GM18519 (cell line): Measurements from ENCODE around the gene SULT1E1.

Source experiments
- ATAC-seq: cut with Tn5 transposase; IDR thresholded peaks from one replicate; pipeline ENCODE4 v1.9.1; 2021; ENCODE audit warnings: mild to moderate bottlenecking, moderate library complexity; ENCODE audit not compliant: unreplicated experiment, low FRiP score

The SULT1E1 gene

GRCh38 chr4:69811166-69811565, 48.8 kb downstream of the SULT1E1 start:
- no peak for ATAC-seq

GRCh38 chr4:69800599-69800998, 59.3 kb downstream of the SULT1E1 start:
- no peak for ATAC-seq

- no peak for ATAC-seq
These were observed 60.6 kb downstream of the SULT1E1 start for GRCh38 chr4:69799337-69799736.

- ATAC-seq = no peak
These were observed 66.2 kb downstream of the SULT1E1 start for GRCh38 chr4:69793732-69794131.
